ENCODE data around the gene JAK3.

JAK3 gene

GRCh38 chr19:17834350-17835181 lies 13.2 kb downstream of the JAK3 start:
- H3K36me3 ChIP-seq (replicated peaks; ENCODE audit: low read depth, low read length): peaks cover 67% of the 10 kb centered on the region
- H4K20me1 ChIP-seq (ENCODE audit: insufficient read depth, low read length): no peaks in the 10 kb centered on the region
- H3K9me3 ChIP-seq (ENCODE audit: insufficient read depth, low read length): no peaks in the 10 kb centered on the region
- H3K4me2 ChIP-seq (ENCODE audit: low read length): no peak overlapping the region
- H2AFZ ChIP-seq (ENCODE audit: low read depth, low read length): no peak overlapping the region
- no peak overlapping the region for H3K4me3 ChIP-seq (ENCODE audit: low read length)
- TF ChIP-seq, protein P1, sequence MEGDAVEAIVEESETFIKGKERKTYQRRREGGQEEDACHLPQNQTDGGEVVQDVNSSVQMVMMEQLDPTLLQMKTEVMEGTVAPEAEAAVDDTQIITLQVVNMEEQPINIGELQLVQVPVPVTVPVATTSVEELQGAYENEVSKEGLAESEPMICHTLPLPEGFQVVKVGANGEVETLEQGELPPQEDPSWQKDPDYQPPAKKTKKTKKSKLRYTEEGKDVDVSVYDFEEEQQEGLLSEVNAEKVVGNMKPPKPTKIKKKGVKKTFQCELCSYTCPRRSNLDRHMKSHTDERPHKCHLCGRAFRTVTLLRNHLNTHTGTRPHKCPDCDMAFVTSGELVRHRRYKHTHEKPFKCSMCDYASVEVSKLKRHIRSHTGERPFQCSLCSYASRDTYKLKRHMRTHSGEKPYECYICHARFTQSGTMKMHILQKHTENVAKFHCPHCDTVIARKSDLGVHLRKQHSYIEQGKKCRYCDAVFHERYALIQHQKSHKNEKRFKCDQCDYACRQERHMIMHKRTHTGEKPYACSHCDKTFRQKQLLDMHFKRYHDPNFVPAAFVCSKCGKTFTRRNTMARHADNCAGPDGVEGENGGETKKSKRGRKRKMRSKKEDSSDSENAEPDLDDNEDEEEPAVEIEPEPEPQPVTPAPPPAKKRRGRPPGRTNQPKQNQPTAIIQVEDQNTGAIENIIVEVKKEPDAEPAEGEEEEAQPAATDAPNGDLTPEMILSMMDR (IDR thresholded peaks at IDR 0.05; ENCODE audit: low read depth, low read length): no peak
- no peak for TF ChIP-seq EZH2phosphoT487 (IDR thresholded peaks at IDR 0.05; ENCODE audit: low read depth)
- no peaks in the 10 kb centered on the region for H3K27me3 ChIP-seq (ENCODE audit: low read depth, low read length)
- no peak overlapping the region for H3K27ac ChIP-seq (ENCODE audit: low read length)
- no peaks in the 10 kb centered on the region for H3K79me2 ChIP-seq (ENCODE audit: low read length)
- H3K9ac ChIP-seq (ENCODE audit: low read length): no peak overlapping the region
- no peaks in the 10 kb centered on the region for H3K4me1 ChIP-seq (ENCODE audit: low read length)

DNA sequence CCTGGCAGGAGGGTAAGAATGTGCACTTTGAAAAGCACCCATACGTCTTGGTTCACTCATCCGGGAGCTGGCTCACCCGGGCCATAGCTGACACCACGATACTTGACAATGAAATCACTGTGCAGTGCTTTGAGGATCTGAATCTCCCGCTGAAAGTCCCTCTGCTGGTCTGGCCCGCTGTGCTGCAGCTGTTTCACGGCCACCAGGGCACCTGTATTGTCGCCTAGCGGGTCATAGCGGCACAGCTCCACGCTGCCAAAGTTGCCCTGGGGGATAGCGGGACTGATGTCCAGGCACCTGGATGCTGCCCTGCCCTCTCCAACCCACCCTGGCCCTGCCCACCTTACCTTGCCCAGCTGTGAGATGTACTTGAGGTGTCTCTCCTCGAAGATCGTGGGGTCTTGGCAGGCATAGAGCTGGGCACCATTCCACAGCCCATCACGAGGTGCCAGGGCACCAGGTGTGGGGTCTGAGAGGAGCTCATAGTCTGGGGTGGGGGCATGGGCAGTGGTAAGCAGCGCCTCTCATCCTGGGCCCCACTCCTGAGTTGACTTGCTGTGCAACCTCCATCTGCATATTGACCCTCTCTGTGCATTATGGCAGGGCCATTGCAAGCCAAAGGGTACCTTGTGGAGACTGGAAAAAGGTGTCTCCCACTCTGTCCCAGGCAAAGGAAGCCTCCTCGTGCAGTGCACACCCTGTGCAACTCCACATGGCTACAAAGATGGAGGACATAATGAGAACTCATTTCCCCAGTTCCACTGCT lies 15.2 kb downstream of the JAK3 start:
- Histone ChIP-seq H3K4me1 (ENCODE audit: low read length) (no peaks in the 10 kb centered on the region), H4K20me1 (ENCODE audit: insufficient read depth, low read length) (no peaks in the 10 kb centered on the region), H3K4me3 (ENCODE audit: low read length) (no peak overlapping the region), H3K27me3 (ENCODE audit: low read depth, low read length) (no peaks in the 10 kb centered on the region), H3K27ac (ENCODE audit: low read length) (no peak overlapping the region), H3K9me3 (ENCODE audit: insufficient read depth, low read length) (no peaks in the 10 kb centered on the region), H3K36me3 (replicated peaks; ENCODE audit: low read depth, low read length) (peaks cover 59% of the 10 kb centered on the region), H2AFZ (ENCODE audit: low read depth, low read length) (no peak overlapping the region), H3K4me2 (ENCODE audit: low read length) (no peak overlapping the region), H3K79me2 (ENCODE audit: low read length) (no peaks in the 10 kb centered on the region), H3K9ac (ENCODE audit: low read length) (no peak overlapping the region)
- TF ChIP-seq, protein P1 (IDR thresholded peaks at IDR 0.05; ENCODE audit: low read depth, low read length): no peak
- no peak for TF ChIP-seq EZH2phosphoT487 (IDR thresholded peaks at IDR 0.05; ENCODE audit: low read depth)

- H3K27me3 ChIP-seq (ENCODE audit: low read depth, low read length): no peaks in the 10 kb centered on the region
- peaks cover 59% of the 10 kb centered on the region for H3K36me3 ChIP-seq (replicated peaks; ENCODE audit: low read depth, low read length)
- H3K9ac ChIP-seq (ENCODE audit: low read length): no peak overlapping the region
- no peaks in the 10 kb centered on the region for H4K20me1 ChIP-seq (ENCODE audit: insufficient read depth, low read length)
- TF ChIP-seq EZH2phosphoT487 (IDR thresholded peaks at IDR 0.05; ENCODE audit: low read depth): no peak
- TF ChIP-seq, protein P1 (IDR thresholded peaks at IDR 0.05; ENCODE audit: low read depth, low read length): no peak
- H3K27ac ChIP-seq (ENCODE audit: low read length): no peak overlapping the region
- no peaks in the 10 kb centered on the region for H3K9me3 ChIP-seq (ENCODE audit: insufficient read depth, low read length)
- no peak overlapping the region for H3K4me2 ChIP-seq (ENCODE audit: low read length)
- H3K4me1 ChIP-seq (ENCODE audit: low read length): no peaks in the 10 kb centered on the region
- no peak overlapping the region for H2AFZ ChIP-seq (ENCODE audit: low read depth, low read length)
- H3K79me2 ChIP-seq (ENCODE audit: low read length): no peaks in the 10 kb centered on the region
- no peak overlapping the region for H3K4me3 ChIP-seq (ENCODE audit: low read length)
Observed at GRCh38 chr19:17831419-17831888, 16.3 kb downstream of the JAK3 start.

All from OCI-LY3 (cell line).